GM23338 (cell line): ENCODE measurements around the gene SLC44A1. TPM values are rescaled to one million over a fixed set of nuclear protein-coding genes. Genes with fewer than 3 reads are reported as not detected.

ENCODE experiments used
- ATAC-seq: fragments of 200-7000 bp; cut with Tn5 transposase; 3 replicates; pipeline ENCODE4 v1.9.1; 2020
- DNase-seq: peaks from one replicate; pipeline ENCODE4 v3.0.0-alpha.2; 2015; ENCODE audit warnings: low spot score
- H2AFZ ChIP-seq: fragments of 200-600 bp; sonication (generic); 2 replicates; pipeline ENCODE4 v1.8.0; 2016; ENCODE audit warnings: antibody characterized with exemption, mild to moderate bottlenecking, moderate library complexity
- H3F3A ChIP-seq: fragments of 200-600 bp; sonication (generic); replicated peaks from 2 replicates; pipeline ENCODE4 v1.8.0; 2017; ENCODE audit warnings: antibody characterized with exemption, mixed run types, low read depth
- H3K27ac ChIP-seq: fragments of 200-600 bp; sonication (generic); 2 replicates; pipeline ENCODE4 v1.6.1; 2016; ENCODE audit warnings: low read depth
- H3K27me3 ChIP-seq: fragments of 200-600 bp; sonication (generic); 2 replicates; pipeline ENCODE4 v1.8.0; 2016; ENCODE audit warnings: mild to moderate bottlenecking, mixed run types, moderate library complexity; ENCODE audit not compliant: insufficient read depth
- H3K36me3 ChIP-seq: fragments of 200-600 bp; sonication (generic); 2 replicates; pipeline ENCODE4 v1.8.0; 2016; ENCODE audit warnings: mild to moderate bottlenecking; ENCODE audit not compliant: insufficient read depth
- H3K4me1 ChIP-seq: fragments of 200-600 bp; sonication (generic); 2 replicates; pipeline ENCODE4 v1.8.0; 2016; ENCODE audit warnings: mild to moderate bottlenecking, moderate library complexity; ENCODE audit not compliant: insufficient read depth
- H3K4me2 ChIP-seq: fragments of 200-600 bp; sonication (generic); 2 replicates; pipeline ENCODE4 v1.7.1; 2017; ENCODE audit warnings: mixed run types
- H3K4me3 ChIP-seq: fragments of 200-600 bp; sonication (generic); 2 replicates; pipeline ENCODE4 v1.6.1; 2016; ENCODE audit warnings: mixed run types
- H3K79me2 ChIP-seq: fragments of 200-600 bp; sonication (generic); replicated peaks from 2 replicates; pipeline ENCODE4 v1.8.0; 2017; ENCODE audit warnings: mild to moderate bottlenecking; ENCODE audit not compliant: insufficient read depth
- H3K9me2 ChIP-seq: fragments of 200-600 bp; sonication (generic); 2 replicates; pipeline ENCODE4 v1.8.0; 2017; ENCODE audit not compliant: insufficient read depth
- H4K20me1 ChIP-seq: fragments of 200-600 bp; sonication (generic); replicated peaks from 2 replicates; pipeline ENCODE4 v1.8.0; 2017; ENCODE audit warnings: mild to moderate bottlenecking; ENCODE audit not compliant: insufficient read depth
- H3K27ac Mint-ChIP-seq: 2 replicates; pipeline ENCODE4 v1.8.0; 2020; ENCODE audit warnings: inconsistent platforms, mild to moderate bottlenecking, moderate library complexity, mixed read lengths
- H3K27me3 Mint-ChIP-seq: 3 replicates; pipeline ENCODE4 v1.8.0; 2022; ENCODE audit warnings: low read depth, mild to moderate bottlenecking, moderate library complexity, mixed read lengths, inconsistent platforms; ENCODE audit not compliant: insufficient read depth, poor library complexity
- H3K36me3 Mint-ChIP-seq: 3 replicates; pipeline ENCODE4 v1.8.0; 2021; ENCODE audit warnings: low read depth, mild to moderate bottlenecking, inconsistent platforms, moderate library complexity, mixed read lengths
- H3K4me1 Mint-ChIP-seq: 3 replicates; pipeline ENCODE4 v1.8.0; 2020; ENCODE audit warnings: mild to moderate bottlenecking, inconsistent platforms, mixed read lengths
- H3K4me3 Mint-ChIP-seq: 3 replicates; pipeline ENCODE4 v1.8.0; 2021; ENCODE audit warnings: moderate library complexity, mild to moderate bottlenecking, inconsistent platforms, mixed read lengths
- H3K9me3 Mint-ChIP-seq: 3 replicates; pipeline ENCODE4 v1.8.0; 2020; ENCODE audit warnings: moderate library complexity, mild to moderate bottlenecking, inconsistent platforms, mixed read lengths
- ETS1 ChIP-seq: IDR thresholded peaks from 2 replicates; pipeline ENCODE4 v1.6.1; 2016; ENCODE audit warnings: antibody characterized with exemption
- EZH2 ChIP-seq: fragments of 200-600 bp; sonication (generic); IDR thresholded peaks from one replicate; pipeline ENCODE4 v1.8.0; 2017; ENCODE audit warnings: antibody characterized with exemption, mild to moderate bottlenecking, low read depth; ENCODE audit not compliant: unreplicated experiment
- EZH2phosphoT487 ChIP-seq: fragments of 200-600 bp; sonication (generic); IDR thresholded peaks from one replicate; pipeline ENCODE4 v1.8.1; 2018; ENCODE audit warnings: antibody characterized with exemption; ENCODE audit not compliant: unreplicated experiment
- POLR2AphosphoS5 ChIP-seq: IDR thresholded peaks from 2 replicates; pipeline ENCODE4 v1.6.1; 2016; ENCODE audit warnings: antibody characterized with exemption, low read depth
- ZNF114 ChIP-seq: fragments of 250-450 bp; sonication (Bioruptor Pico); IDR thresholded peaks from 2 replicates; pipeline ENCODE4 v1.5.0; 2020; ENCODE audit warnings: mild to moderate bottlenecking, moderate library complexity
- ZNF331 ChIP-seq: fragments of 250-450 bp; sonication (Bioruptor Pico); IDR thresholded peaks from 2 replicates; pipeline ENCODE4 v1.5.0; 2020; ENCODE audit warnings: low read depth, mild to moderate bottlenecking, moderate library complexity
- polyA plus RNA-seq: library from polyadenylated mRNA; unstranded; fragments of >200 nt; fragmentation: Nextera tagmentation; extraction: Ambion mirVana; gene quantifications from 2 replicates; pipeline ENCODE4 v1.2.1, GENCODE V29; 2016
- total RNA-seq: library from RNA; depleted of rRNA; stranded (reverse); fragments of >200 nt; shearing (Covaris generic); gene quantifications from 2 replicates; pipeline ENCODE4 v1.2.3, GENCODE V29; 2014
- TF ChIP-seq, protein P1 (sequence below): fragments of 250-450 bp; sonication (Bioruptor Pico); IDR thresholded peaks from 2 replicates; pipeline ENCODE4 v1.5.0; 2020; ENCODE audit warnings: mild to moderate bottlenecking, moderate library complexity

Gene SLC44A1
- total and polyA plus RNA-seq, 2 experiments from 2014 or later = 14.9 to 75.0 TPM

GRCh38 chr9:105308461-105309341 lies 64.2 kb downstream of the SLC44A1 start:
- Histone ChIP-seq H3K4me3 (no peak overlapping the region), H3K4me2 (0 out of 2 replicates have a peak overlapping the region, but pooled peaks have one; percentile 14), H3K4me1 (peaks cover 31% of the 10 kb centered on the region), H4K20me1 (no peaks in the 10 kb centered on the region), H3K27me3 (no peaks in the 10 kb centered on the region), H3K79me2 (peaks cover 14% of the 10 kb centered on the region), H3K9me2 (no peaks in the 10 kb centered on the region), H3K36me3 (no peaks in the 10 kb centered on the region), H3K27ac (peak overlapping the region; percentile 43; the same call in 1 of the 2 replicates), H2AFZ (no peak overlapping the region), H3F3A (no peaks in the 10 kb centered on the region)
- H3K27ac Mint-ChIP-seq = peak overlapping the region; percentile 35; the same call in 1 of the 2 replicates
- no peak overlapping the region for H3K4me3 Mint-ChIP-seq
- H3K4me1 Mint-ChIP-seq = peaks cover 30% of the 10 kb centered on the region
- no peak for TF ChIP-seq ZNF331 (CRISPR knock-in tag)
- TF ChIP-seq, protein P1, sequence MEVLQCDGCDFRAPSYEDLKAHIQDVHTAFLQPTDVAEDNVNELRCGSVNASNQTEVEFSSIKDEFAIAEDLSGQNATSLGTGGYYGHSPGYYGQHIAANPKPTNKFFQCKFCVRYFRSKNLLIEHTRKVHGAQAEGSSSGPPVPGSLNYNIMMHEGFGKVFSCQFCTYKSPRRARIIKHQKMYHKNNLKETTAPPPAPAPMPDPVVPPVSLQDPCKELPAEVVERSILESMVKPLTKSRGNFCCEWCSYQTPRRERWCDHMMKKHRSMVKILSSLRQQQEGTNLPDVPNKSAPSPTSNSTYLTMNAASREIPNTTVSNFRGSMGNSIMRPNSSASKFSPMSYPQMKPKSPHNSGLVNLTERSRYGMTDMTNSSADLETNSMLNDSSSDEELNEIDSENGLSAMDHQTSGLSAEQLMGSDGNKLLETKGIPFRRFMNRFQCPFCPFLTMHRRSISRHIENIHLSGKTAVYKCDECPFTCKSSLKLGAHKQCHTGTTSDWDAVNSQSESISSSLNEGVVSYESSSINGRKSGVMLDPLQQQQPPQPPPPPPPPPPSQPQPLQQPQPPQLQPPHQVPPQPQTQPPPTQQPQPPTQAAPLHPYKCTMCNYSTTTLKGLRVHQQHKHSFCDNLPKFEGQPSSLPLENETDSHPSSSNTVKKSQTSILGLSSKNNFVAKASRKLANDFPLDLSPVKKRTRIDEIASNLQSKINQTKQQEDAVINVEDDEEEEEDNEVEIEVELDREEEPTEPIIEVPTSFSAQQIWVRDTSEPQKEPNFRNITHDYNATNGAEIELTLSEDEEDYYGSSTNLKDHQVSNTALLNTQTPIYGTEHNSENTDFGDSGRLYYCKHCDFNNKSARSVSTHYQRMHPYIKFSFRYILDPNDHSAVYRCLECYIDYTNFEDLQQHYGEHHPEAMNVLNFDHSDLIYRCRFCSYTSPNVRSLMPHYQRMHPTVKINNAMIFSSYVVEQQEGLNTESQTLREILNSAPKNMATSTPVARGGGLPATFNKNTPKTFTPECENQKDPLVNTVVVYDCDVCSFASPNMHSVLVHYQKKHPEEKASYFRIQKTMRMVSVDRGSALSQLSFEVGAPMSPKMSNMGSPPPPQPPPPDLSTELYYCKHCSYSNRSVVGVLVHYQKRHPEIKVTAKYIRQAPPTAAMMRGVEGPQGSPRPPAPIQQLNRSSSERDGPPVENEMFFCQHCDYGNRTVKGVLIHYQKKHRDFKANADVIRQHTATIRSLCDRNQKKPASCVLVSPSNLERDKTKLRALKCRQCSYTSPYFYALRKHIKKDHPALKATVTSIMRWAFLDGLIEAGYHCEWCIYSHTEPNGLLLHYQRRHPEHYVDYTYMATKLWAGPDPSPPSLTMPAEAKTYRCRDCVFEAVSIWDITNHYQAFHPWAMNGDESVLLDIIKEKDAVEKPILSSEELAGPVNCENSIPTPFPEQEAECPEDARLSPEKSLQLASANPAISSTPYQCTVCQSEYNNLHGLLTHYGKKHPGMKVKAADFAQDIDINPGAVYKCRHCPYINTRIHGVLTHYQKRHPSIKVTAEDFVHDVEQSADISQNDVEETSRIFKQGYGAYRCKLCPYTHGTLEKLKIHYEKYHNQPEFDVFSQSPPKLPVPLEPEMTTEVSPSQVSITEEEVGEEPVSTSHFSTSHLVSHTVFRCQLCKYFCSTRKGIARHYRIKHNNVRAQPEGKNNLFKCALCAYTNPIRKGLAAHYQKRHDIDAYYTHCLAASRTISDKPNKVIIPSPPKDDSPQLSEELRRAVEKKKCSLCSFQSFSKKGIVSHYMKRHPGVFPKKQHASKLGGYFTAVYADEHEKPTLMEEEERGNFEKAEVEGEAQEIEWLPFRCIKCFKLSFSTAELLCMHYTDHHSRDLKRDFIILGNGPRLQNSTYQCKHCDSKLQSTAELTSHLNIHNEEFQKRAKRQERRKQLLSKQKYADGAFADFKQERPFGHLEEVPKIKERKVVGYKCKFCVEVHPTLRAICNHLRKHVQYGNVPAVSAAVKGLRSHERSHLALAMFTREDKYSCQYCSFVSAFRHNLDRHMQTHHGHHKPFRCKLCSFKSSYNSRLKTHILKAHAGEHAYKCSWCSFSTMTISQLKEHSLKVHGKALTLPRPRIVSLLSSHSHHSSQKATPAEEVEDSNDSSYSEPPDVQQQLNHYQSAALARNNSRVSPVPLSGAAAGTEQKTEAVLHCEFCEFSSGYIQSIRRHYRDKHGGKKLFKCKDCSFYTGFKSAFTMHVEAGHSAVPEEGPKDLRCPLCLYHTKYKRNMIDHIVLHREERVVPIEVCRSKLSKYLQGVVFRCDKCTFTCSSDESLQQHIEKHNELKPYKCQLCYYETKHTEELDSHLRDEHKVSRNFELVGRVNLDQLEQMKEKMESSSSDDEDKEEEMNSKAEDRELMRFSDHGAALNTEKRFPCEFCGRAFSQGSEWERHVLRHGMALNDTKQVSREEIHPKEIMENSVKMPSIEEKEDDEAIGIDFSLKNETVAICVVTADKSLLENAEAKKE (CRISPR knock-in tag) = no peak
- TF ChIP-seq EZH2 = no peak
- ATAC-seq (no peak), DNase-seq (no peak)
- no peaks in the 10 kb centered on the region for H3K36me3 Mint-ChIP-seq
- H3K9me3 Mint-ChIP-seq = no peaks in the 10 kb centered on the region
- H3K27me3 Mint-ChIP-seq = no peaks in the 10 kb centered on the region

DNA sequence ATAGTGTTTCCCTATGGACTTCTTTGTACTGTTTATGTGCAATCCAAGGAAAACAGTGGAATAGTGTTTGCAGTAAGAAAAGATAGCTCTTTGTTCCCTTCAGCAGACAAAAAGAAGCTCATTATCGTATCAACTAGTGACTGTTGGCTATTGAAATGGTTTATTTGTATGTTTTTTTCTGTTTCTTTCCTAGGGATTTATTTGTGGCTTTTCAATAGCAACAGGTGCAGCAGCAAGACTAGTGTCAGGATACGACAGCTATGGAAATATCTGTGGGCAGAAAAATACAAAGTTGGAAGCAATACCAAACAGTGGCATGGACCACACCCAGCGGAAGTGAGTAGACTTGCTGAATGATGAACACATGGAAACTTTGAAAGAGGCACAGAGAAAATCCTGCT lies 65.1 kb downstream of the SLC44A1 start:
- Histone ChIP-seq H3K27me3 (no peaks in the 10 kb centered on the region), H4K20me1 (0 out of 2 replicates have a peak, but pooled peaks cover 1% of the 10 kb centered on the region), H3K4me2 (0 out of 2 replicates have a peak overlapping the region, but pooled peaks have one; percentile 14), H3K79me2 (peaks cover 10% of the 10 kb centered on the region), H3K9me2 (no peaks in the 10 kb centered on the region), H2AFZ (no peak overlapping the region), H3F3A (no peaks in the 10 kb centered on the region), H3K4me1 (peaks cover 38% of the 10 kb centered on the region), H3K36me3 (no peaks in the 10 kb centered on the region), H3K27ac (no peak overlapping the region), H3K4me3 (no peak overlapping the region)
- no peak for TF ChIP-seq POLR2AphosphoS5
- TF ChIP-seq ETS1 = no peak
- TF ChIP-seq EZH2phosphoT487 = no peak
- TF ChIP-seq ZNF114 (CRISPR knock-in tag) = no peak
- H3K27me3 Mint-ChIP-seq = no peaks in the 10 kb centered on the region
- no peaks in the 10 kb centered on the region for H3K9me3 Mint-ChIP-seq
- no peak overlapping the region for H3K4me3 Mint-ChIP-seq
- DNase-seq (no peak), ATAC-seq (no peak)
- H3K27ac Mint-ChIP-seq = no peak overlapping the region
- H3K4me1 Mint-ChIP-seq = peaks cover 32% of the 10 kb centered on the region
- no peaks in the 10 kb centered on the region for H3K36me3 Mint-ChIP-seq
